HG02642 (cell line): ENCODE data around the gene SCAF8.
A peak's percentile ranks its signal among the peaks of the same experiment; 100 is the strongest.
"Not testable (repeated sequence)": the region's sequence is repeated elsewhere in the genome, so short reads cannot be mapped to it uniquely, and the experiment has no call there.

Source experiments
- ATAC-seq: cut with Tn5 transposase; IDR thresholded peaks from one replicate; pipeline ENCODE4 v1.9.1; 2021; ENCODE audit warnings: mild to moderate bottlenecking; ENCODE audit not compliant: unreplicated experiment, poor library complexity

The SCAF8 gene

GRCh38 chr6:154768280-154768679 is 35.1 kb downstream of the SCAF8 start:
- no peak for ATAC-seq

DNA sequence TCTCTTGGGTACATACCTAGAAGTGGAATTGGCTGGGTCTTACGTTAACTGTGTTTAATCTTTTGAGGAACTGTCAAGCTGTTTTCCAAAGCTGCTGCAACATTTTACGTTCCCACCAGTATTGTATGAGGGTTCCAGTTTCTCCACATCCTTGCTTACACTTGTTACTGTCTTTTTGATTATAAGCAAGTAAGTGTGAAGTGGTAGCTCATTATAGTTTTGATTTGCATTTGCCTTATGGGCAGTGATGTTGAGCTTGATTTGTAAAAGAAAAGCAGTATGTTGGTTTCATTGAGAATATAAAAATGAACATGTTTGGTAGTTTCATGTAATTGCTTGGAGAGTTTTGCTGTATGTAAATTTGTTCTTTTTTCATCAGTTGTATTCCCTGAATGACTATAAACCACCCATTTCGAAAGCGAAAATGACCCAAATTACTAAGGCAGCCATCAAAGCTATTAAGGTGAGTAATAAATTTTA is 40.4 kb downstream of the SCAF8 start:
- ATAC-seq = peak; percentile 94

- ATAC-seq = not testable (repeated sequence)
Observed at GRCh38 chr6:154779157-154779556, 45.9 kb downstream of the SCAF8 start.

DNA sequence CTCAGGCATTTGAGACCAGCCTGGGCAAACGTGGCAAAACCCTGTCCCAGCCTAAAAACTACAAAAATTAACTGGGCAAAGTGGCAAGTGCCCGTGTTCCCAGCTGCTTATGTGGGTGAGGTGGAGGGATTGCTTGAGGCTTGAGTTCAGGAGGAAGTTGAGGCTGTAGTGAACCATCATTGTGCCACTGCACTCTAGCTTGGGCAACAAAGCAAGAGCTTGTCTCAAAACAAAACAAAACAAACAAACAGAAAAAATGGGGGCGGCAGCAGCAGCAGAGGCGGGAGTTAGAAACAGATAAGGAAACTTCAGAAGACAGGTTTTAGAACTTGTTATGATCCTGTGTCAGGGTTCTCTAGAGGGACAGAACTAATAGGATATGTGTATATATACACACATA is 49.0 kb downstream of the SCAF8 start:
- ATAC-seq = no peak

DNA sequence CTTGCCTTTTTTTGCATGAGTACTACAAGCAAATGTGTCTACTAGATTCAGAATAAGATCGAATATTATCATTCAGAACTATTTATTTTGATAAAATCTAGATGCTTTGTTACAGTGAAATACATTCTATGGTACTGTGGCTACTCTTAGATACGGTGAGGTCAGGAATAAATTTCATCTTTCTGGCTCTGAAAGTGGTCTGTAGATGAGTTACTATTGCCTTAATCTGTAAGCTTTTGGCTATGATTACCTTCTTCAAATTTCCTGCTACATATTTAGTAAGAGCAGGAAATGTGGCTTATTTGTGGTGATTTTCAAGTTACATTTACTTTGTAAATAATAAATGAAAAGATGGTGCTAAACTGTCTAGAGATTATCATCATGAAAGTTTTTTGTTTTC is 50.0 kb downstream of the SCAF8 start:
- no peak for ATAC-seq

DNA sequence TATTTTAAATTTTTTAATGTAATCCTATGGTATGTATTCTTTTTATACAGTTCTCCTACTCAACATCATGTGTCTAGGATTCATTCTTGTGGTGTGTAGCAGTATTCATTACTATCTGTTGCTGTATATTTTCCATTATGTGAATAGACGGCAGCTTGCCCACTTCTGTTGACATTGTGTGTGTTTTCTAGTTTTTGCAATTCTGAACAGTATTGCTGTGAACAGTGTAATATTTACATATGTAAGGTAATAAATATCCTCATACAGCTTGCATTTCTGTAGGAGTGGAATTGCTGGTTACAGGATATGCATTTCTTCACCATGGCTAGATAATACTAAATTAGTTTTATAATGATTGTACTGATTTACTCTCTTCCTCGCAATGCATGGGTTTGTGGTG is 51.9 kb downstream of the SCAF8 start:
- ATAC-seq = no peak

DNA sequence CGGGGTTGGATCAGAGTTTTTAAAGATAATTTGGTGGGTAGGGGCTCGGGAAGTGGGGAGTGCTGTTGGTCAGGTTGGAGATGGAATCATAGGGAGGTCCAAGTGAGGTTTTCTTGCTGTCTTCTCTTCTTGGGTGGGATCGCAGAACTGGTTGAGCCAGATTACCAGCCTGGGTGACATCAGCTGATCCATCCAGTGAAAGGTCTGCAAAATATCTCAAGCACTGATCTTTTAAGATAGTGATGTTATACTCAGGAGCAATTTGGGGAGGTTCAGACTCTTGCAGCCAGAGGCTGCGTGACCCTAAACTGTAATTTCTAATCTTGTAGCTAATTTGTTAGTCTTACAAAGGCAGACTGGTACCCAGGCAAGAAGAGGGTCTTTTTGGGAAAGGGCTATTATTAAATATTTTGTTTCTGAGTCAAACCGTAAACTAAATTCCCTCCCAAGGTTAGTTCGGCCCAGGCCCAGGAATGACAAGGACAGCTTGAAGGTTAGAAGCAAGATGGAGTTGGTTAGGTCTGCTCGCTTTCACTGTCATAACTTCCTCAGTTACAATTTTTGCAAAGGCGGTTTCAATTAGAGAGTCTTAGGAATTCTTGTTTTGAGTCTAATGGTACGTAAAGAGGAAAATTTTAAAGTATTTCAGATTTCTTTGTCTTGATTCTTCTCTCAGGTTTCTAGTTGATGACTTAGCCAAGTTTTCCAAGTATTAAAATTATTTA is 53.1 kb downstream of the SCAF8 start:
- no peak for ATAC-seq

GRCh38 chr6:154791556-154792317 is 58.5 kb downstream of the SCAF8 start:
- ATAC-seq = no peak

DNA sequence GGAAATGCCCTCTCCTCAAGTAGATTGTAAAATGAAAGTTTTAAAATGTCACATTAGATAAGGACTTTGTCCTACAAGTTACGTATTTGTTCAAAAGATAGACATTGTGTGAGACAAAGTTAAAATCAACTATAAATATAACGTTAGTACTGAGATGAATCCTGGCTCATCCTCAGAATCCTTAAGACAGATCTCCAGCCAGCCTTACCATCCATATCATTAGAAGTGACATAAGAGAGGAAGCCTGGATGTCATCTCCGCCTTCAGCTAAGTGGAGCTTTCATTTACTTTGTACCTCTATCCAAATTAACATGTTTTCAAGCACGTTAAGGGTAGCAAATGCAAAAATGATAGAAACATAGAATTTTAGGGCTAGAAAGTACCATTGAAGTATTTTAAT is 59.1 kb downstream of the SCAF8 start:
- no peak for ATAC-seq

GRCh38 chr6:154792761-154793160 is 59.5 kb downstream of the SCAF8 start:
- no peak for ATAC-seq

- no peak for ATAC-seq
Observed at GRCh38 chr6:154796484-154796883, 63.3 kb downstream of the SCAF8 start.

- ATAC-seq = no peak
Observed at GRCh38 chr6:154797857-154798256, 64.6 kb downstream of the SCAF8 start.

- no peak for ATAC-seq
Observed at GRCh38 chr6:154800338-154800737, 67.1 kb downstream of the SCAF8 start.

- ATAC-seq = no peak
Observed at GRCh38 chr6:154805288-154805911, 72.2 kb downstream of the SCAF8 start.

- no peak for ATAC-seq
Observed at GRCh38 chr6:154806804-154807203, 73.6 kb downstream of the SCAF8 start.

GRCh38 chr6:154811663-154812062 is 78.4 kb downstream of the SCAF8 start:
- ATAC-seq = not testable (repeated sequence)

- peak; percentile 84 for ATAC-seq
Observed at GRCh38 chr6:154814063-154814462, 80.8 kb downstream of the SCAF8 start.

DNA sequence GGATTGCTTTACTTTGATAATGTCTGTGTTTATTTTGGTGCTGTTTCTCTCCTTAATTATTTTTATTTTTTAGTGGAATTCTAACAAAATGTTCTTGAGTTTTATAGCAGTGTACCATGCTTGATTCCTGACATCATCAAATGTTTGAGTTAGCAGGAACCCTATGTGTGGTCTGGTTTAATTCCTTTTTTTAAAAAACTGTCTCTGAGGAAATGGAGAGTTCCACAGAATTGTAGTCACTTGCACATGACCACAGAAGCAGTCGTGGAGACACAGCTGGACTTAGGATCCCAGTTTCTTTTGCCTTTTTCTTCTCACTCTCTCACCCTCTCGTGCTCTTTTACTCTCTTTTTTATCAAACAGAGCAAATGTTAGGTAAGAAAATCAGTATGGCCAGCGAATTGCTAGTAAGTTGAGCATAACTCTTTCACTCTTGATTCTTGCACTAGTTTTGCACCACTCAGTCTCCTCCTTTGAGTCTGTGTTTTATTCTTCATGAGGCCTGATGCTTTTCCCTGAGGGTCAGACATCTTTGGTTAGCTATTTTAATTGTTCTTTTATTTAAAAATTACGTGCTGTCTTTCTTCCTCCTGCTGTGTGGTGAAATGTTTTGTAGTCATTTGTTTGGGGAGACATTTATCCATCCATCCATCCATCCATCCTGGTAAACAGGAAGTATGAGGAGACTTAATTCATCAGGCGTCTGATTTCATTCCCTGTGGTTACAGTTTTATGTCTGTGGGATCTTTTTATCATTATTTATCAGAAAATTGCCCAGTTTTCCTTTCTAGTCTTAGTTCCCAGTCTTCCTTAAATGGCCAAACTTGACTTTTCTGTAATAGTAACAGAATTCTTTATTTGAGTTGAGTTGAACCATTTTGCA is 83.0 kb downstream of the SCAF8 start:
- ATAC-seq = no peak

DNA sequence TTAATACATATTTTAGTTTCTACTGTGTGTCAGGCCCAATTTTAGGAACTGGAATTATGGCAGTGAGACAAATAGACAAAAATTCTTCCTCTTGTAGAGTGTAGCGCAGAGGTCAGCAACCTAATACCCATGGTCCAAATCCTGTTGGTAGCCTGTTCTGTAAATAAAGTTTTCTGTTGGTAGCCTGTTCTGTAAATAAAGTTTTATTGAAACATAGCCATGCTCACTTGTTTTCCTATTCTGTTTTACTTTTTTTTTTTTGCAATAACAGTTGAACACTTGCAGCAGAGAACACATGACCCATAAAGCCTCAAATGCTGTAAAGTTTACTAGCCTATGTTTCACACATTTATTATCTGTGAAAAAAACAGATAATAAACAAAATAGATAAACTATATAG is 87.9 kb downstream of the SCAF8 start:
- ATAC-seq = no peak

- no peak for ATAC-seq
Observed at GRCh38 chr6:154821638-154822037, 88.4 kb downstream of the SCAF8 start.
